Right lung (tissue), 5 donors: ENCODE data around the gene MPZL2. TPM values are rescaled to one million over a fixed set of nuclear protein-coding genes. Genes with fewer than 3 reads are reported as not detected.

Experiments used
- DNase-seq, 2 donors: peaks; one replicate each; pipeline ENCODE4 v3.0.0-alpha.2; 2013
- polyA plus RNA-seq, 5 donors: library from polyadenylated mRNA; unstranded; fragments of 120-200 nt; gene quantifications; one replicate each; pipeline versions ENCODE4 v1.2.1 to v1.2.3, GENCODE V29; 2013; ENCODE audit warnings: inconsistent platforms in 1 of 5, low replicate concordance in 1 of 5; ENCODE audit not compliant: insufficient read length in 5 of 5, insufficient read depth in 1 of 5

The MPZL2 gene
- polyA plus RNA-seq, 5 donors, result 53.8 to 83.6 (median 70.3) TPM

DNA sequence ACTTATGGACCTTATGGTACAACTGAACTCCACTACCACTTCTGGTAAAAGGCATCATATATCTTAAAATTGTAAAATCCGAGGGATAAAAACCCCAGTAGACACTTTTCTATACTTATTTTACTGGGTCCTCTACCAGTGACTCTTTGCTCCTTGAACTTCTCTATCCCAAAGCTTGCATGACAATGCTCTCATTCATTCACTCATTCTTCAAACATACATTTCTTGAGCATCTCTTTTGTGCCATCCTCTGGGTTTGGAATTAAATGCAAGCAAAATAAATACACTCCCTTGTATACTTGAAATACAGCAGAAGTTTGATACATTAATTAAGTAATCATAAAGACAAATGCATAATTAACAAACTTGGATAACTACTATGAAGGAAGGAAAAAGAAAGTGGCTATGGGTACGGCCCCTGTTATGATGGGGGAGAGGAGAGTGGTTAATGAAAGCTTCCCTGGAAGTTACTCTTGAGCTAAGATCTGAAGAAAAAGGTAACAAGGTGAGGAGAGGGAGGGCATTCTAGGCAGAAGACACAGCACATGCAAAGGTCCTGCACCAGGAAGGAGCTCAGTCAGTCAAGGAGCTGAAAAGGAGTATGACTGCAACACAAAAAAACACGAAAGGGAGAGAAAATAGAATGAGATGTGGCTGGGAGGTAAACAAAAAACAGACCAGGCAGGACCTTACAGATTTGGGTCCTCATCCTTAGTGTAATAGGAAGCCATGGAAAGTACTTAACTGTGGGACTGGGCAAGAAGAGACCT, 19.9 kb downstream of the MPZL2 start:
- no peak for DNase-seq

DNA sequence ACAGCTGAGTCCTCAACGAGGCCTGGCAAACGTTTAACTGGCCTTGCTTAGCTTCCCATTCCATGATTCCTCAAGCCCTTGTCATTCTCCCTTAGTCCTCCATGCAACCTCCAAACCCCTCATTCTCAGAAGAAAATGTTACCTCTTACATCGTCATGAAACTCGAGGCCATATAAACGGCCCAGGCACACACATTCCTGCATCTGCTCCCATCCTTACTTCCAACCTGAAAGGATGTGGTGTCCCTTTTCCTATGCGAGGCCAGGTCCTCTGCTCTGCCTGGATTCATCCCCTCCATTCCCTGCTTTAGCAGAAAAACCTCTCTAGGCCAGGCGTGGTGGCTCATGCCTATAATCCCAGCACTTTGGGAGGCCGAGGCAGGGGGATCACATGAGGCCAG, 20.9 kb downstream of the MPZL2 start:
- no peak for DNase-seq

DNA sequence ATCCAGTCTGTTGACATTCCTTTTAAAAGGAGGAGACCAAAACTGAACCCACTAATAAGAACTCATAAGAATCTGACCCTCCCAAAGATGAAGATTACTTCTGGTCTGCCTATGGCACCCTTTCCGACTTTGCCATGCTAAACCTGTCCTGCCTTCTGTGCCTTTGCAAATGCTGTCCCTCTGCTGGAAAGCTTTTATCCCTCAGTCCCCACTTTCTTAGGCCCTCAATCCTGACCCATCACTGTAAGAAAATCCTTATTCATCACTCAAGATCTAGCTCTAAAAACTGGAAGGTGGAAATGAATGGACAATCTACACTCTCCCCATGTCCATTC, 22.4 kb downstream of the MPZL2 start:
- no peak for DNase-seq

DNA sequence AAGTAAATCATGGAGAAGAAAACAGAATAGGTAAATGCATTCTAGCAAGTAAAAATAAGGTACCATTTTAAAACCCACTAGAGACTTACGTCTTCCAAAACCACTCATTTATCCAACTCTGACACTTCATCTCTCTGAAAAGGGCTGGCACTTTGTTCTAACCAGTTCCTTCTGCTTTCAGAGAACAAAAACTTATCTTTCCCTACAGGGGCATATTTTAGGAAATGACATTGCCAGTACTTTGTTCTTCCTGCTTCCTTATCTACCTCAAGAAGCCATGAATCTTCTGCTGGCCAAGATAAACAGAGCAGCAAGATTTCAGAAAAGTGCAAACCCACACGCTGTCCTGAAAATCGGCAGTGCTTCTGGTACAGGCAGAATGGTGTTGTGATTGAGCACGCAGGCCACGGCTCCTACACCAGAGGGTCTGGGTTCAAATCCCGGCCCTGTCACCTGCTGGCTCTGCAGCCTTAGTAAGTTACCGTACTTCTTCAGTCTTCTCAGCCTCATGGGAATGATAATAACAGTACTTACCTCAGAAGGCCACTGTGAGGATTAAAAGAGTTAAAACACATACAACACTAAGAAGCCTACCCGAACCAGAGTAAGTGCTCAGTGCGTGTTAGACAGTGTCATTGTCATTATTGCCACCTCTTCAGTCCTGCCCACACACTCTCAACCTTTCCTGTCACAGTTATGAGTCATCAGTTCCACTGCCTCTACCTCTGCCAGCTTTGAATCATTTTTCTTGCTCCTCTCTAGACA, 22.9 kb downstream of the MPZL2 start:
- no peak for DNase-seq

DNA sequence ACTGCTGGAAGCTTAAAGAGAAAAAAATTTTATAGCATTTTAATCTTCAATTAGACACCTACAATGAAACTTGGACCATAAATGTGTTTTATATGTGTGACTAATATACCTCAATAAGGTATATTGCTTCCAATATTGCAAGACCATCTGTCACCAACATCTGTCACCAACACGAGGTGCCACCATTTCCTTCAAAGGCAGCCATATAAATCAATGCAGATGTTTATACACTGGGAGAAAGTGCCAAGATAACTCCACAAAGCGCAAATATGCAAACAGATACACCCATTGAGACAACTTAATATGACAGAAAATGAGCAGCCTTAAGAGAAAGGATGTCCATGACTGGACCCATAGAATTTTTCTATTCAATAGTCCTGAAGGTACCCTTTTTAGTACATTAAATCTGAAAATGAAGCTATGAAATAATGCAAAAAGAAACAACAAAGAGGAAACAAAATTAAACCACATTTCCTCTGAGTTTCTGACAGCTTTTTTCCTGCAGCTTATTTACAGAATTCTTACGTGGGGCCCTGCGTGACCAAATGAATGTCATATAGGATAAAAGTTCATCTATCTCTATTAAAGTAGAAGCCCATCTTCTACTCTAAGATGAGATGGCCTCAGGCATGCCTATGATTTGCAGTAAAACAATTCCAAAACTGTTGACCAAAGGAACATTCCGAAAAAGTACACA, 24.4 kb downstream of the MPZL2 start:
- no peak for DNase-seq

DNA sequence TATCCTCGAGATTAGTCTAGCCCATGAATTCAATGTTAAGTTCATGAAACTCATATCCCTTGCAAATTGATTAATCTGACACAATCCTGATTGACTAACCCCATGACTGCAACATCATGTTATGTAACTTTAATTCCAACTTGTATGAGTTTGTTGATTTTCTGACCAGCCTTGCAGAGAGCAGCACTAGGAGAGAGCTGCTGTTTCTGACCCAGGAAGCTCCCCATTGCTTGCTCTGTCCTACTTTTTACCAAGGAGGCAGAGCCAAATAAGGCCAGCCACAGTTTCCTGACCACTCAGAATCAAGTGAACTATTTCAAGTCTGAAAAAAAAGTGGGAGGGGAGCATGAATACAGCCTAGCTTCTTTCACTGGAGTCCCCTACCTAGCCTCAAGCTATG, 25.2 kb downstream of the MPZL2 start:
- DNase-seq, result no peak

DNA sequence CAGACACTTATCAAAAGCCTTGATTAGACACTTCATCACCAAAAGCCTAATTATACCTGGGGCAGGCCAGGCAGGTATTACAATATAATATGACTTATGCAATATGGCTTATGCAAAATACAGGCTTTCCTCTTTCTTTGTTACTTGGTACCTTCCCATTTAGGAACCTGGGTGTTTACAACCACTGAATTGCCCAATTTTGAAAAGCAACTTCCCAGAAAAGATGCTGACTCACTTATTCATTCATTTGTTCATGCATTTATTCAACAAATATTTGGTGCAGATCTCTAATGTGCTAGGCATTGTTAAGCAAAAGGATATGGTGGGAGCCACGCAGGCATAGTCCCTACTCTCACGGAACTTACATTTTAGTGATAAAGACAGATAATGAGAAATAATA, 25.7 kb downstream of the MPZL2 start:
- DNase-seq, result no peak

DNA sequence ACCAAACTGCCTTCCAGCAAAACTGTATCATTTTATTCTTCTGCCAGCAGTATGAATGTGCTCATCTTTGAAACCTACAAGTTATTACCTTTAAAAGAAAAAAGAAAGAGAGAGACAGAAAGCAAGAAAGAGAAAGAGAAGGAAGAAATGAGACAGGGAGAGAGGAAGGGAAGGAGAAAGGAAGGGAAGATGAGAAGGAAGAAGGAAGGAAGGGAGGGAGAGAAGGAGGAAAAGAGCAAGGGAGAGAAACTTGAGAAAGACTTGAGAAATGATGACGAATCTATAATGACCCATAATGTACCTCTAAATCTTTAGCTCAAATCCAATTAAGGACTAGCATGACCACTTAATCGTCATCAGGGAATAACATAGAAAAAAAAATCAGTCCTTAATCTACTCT, 27.9 kb downstream of the MPZL2 start:
- no peak for DNase-seq

DNA sequence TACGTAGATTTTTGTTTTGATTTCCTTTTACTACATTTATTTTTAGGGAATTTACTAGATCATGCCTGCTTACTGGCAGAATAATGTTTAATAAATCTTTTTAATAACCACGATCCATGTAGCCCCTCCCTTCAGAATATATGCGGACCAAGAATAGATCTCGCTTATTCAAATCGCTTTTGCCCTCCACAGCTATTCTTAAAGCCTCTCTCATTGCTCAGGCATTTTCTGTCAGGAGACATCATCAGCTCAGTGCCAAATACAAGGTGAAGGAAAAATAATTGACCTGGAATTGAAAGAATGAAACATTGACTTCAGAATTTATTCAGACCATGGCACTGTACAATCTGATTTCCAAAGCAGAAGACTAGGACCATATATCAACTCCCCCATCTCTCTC, 29.3 kb downstream of the MPZL2 start:
- no peak for DNase-seq

DNA sequence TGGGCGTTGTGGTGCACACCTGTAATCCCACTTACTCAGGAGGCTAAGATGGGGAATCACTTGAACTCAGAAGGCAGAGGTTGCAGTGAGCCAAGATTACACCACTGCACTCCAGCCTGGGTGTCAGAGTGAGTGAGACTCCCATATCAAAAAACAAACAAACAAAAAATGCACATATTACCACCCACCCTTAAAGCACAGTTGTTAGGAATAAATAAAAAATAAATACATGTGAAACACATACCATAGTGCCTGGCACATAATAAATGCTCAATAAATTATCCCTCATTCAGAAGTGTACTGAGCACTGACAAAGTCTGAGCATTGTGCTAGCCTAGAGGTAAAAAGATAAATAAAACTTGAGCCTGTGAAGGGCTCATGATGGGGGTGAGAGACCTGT, 30.2 kb downstream of the MPZL2 start:
- no peak for DNase-seq

DNA sequence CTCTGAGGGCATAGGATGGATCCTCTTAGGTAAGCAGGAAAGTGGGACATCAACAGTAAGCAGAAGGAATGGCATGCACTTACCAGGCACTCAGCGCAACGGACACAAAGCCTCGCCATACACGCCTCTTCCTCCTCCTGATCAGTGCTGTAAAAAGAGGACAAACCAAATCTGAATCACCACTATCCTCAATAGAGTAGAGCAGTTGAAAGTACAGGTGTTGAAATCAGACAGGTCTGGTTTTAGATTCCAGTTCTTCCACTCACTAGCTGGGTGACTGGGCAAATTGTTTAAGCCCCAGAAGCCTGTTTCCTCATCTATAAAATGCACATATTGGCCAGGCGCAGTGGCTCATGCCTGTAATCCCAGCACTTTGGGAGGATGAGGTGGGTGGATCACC, 30.7 kb downstream of the MPZL2 start:
- DNase-seq, result no peak

DNA sequence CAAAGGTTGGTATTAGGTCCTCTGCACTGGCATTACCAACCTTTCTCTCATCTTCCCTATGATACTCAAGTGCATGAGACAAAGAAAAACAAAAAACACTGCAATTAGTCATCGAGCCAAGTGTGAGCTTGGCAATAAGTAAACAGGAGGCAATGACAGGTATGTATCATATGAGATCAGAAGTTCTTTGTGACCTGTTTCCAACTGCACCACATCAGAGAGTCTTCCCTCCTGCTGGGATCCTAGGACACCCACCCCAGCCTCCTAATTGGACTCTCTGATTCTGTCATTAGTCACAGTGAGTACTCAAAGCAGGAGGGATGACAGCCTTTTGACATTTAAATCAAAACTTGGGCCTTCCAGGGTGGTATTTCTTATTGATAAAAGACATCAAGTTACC, 31.4 kb downstream of the MPZL2 start:
- no peak for DNase-seq

DNA sequence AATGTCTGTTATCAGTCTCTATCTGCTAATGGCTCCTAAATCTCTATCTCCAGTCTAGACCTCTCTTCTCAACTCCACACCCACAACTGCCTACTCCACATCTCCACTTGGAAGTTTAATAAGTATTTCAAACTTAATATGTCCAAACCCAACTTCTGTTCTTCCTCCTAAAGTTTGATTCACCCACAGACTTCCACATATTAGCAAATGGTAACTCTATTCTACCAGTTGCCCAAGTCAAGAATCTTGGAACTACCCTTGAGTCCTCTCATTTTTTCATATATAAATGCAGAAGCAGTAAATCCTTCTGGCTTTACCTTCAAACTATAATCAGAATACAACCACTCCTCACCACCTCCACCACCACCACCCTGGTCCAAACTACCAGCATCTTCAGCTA, 32.6 kb downstream of the MPZL2 start:
- no peak for DNase-seq

DNA sequence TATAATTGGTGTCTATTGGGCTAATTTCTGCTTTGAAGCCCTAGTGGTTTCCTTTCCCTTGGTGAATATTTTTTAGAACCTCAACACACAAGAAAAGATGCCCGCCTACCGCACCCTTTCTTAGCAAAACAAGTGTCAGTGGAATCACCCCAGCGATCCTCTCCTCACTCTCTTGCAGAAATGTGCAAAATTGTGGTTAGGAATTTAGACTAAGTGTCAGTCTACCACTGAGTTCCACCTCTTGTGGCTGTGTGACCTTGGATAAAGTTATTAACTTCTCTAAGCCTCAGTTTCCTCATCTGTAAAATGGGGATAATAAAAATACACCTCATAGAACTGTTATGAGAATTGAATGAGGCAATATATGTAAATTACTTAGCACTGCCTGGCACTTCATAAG, 34.0 kb downstream of the MPZL2 start:
- no peak for DNase-seq

DNA sequence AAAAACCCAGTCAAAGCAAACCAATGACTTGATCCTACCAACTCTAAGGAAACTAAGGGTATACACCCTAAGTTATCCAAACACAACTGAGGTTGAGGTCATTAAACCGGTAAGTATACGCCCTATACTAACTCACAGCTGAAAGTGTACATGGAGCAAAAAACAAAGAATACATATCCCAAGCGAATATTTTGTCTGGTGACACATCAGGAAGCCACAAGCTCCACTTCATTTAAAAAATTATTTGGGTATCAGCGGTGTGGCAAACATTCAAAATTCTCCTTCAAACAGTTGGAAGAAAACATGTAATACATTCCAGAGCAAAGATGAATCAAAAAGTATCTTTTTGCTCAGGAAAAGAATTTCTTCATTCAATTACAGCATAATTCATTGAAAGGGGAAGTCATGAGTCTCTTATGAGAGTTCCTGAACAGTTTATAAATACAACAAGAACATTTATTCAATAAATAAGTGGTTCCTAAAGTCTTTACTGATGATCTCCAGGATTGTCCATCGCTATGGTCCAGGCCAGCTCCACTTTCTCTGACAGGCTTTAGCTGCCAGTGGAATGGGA, 34.7 kb downstream of the MPZL2 start:
- DNase-seq, result no peak

DNA sequence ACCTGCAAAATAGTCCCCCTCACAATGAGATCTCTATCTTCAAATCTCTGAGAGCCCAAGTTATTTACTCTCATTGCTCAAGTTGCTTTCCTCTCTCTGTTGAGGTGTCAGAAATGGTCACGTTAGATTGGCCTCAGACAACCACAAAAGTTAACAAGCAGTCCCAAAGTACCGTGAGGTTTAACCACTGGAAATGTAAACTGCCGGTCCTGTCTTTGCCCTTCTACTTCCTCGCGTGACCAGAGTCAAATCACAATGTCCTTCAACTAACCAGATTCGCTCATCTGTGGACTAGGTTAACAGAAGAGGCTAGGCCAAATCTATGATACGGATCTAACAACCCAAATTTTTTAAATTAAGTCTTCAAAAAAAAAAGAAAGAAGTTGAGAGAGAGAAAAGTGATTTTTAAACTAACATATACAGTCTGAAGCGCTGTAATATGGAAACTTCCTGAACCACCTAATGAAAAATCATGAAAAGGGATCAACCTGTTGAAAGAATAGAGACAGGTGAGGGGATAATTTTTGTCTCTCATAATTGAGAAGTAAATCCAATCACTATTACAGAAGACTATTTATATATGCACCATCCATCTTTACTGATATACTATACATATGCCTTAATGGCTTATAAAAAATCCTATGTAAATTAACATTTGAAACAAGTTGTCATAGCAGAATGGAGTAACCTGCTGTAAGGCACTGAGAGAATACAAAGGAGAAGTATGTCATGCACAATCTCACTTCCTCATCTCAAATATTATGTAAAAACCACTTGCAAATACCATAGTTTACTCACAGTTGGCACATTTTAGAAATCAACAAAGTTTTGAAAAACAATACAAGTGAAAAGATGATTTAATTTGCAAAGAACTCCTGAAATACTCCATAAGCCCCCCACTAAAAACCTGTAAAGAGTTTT, 36.0 kb downstream of the MPZL2 start:
- no peak for DNase-seq

DNA sequence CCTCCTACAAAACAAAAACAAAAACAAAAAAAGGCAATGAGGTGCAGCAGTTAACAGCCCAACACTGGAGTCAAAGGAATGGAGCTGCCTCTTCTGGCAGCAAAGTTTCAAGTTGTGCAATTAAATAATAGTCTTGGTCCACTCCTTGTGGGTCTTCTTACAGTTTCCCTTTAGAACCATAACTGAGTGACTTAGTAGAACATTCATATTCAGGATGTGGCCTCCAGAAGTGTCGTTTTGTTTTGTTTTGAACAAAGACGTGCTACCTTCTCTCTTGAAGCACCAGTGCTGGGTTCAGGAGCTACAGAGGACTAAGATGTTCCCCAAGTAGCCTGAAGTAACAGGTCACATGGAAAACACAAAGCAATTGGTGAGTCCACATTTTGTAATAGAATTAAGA, 37.3 kb downstream of the MPZL2 start:
- DNase-seq, result no peak

DNA sequence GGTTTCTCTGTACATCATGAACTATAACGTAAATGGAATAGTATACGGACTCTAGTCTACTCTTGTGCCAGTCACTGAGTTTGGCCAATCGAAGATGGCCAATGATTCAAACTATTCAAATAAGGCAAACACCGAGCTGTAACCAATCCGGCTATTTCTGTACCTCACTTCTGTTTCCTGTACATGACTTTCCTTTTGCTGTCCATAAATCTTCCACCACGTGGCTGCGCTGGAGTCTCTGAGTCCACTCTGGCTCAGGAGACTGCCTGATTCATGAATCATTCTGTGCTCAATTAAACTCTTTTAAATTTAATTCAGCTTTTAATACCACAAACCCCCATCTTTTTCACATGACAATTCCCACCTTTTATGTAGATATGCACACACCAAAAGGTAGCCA, 37.8 kb downstream of the MPZL2 start:
- no peak for DNase-seq

DNA sequence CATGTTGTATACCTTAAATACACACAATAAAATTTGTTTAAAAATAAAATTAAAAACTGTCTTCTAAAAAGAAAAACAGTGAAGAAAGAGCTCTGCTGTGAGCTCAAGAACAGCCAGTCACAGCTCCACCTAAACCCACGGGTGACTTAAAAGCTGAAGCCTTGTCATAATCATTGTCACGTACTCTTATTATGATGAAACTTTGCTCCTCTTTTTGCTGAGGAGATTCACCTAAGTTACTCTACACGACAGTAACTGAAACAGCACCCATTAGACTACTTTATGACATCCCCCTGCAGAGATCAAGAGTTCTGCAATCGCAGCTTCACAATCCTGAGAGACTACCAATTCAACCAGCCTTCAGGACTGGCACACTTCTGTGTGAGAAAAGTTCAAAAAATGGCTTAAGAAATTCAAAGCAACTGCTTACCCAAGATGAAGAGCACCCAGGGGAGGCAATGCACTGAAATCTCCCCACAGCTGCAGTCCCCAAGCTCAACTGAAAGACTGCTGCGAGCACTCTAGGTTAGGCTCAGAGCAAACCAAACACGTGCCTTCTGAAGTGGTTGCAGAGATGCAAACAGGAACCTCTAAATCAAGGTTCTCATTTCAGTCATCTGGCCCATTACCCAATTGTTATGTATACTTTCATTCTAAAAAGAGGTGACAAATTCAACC, 39.4 kb downstream of the MPZL2 start, which contains the start of gene JAML:
TSS of gene JAML (minus strand) at position 501 of the 678 bp plus-strand sequence. CDS start 10,145 bp downstream, outside the sequence.
- no peak for DNase-seq

DNA sequence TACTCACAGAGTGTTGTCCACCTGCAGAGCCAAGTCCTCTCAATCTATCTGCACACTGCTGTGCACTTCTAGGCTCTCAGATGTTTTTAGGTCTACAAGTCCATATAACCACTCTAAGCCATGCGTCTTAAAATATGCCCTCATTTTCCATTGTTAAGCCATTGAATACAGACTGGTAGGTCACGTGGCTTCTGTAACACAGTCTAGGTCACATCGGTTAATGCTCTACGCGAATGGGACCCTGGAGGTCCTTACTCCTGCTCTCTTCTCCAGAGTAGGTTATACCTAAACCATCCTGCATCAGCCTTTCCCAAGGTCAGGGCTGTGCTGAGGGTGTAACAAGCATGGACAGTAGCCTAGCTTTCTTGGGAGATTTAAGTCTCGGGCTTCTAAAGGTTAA, 40.1 kb downstream of the MPZL2 start:
- no peak for DNase-seq

DNA sequence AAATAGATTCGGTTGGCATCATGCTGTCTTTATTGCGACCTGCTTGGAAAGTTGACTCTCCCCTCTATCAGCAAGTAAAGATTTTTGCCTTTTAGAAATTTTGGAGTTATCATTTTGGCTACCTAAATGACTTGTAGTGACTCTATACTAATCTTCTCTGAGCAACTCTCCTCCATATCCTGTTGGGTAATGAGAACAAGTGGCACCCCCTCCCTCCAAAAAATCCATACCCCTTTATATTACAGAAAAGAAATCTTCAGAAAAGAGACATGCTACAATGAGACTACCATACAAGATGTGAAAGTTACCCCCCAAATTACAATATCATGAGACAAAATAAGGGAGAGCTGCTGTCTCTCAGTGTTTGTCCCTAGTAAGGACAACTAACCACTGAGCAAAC, 40.5 kb downstream of the MPZL2 start:
- DNase-seq, result no peak
